Mucosa of descending colon (tissue), 3 donors: ENCODE results near the gene PLA2G4B. TPM values are rescaled to one million over a fixed set of nuclear protein-coding genes. Genes with fewer than 3 reads are reported as not detected.

Source experiments
- ATAC-seq: fragments of 200-7000 bp; cut with Tn5 transposase; one replicate; pipeline ENCODE4 v1.9.1; 2020; ENCODE audit warnings: mild to moderate bottlenecking, moderate library complexity
- DNase-seq, 3 donors: peaks; one replicate each; pipeline ENCODE4 v3.0.0-alpha.2; 2020
- H3K36me3 ChIP-seq: fragments of 200-600 bp; one replicate; pipeline ENCODE4 v1.8.0; 2021; ENCODE audit warnings: low read depth, mild to moderate bottlenecking
- H3K4me1 ChIP-seq: fragments of 200-600 bp; one replicate; pipeline ENCODE4 v1.8.0; 2021; ENCODE audit warnings: low read depth, mild to moderate bottlenecking
- H3K4me3 ChIP-seq: fragments of 200-600 bp; one replicate; pipeline ENCODE4 v1.8.0; 2021; ENCODE audit warnings: mild to moderate bottlenecking
- H3K9me3 ChIP-seq: fragments of 200-600 bp; one replicate; pipeline ENCODE4 v1.8.0; 2021; ENCODE audit warnings: mild to moderate bottlenecking
- intact Hi-C, 2 donors: fragments of 100-400 bp; cut with DNase I in 1 of 2; cut with micrococcal nuclease in 1 of 2; formaldehyde crosslinking; loops; one replicate each; pipeline versions ENCODE4 v1.11.0 to v1.11.1; 2022; cut with DNase I, micrococcal nuclease
- total RNA-seq, 3 donors: library from RNA; stranded (reverse); fragmentation: NEBNext Ultra II Directional in 2 of 3; extraction: Animal tissue kit (Norgen Biotek cat#: 25700) in 2 of 3; gene quantifications; one replicate each; pipeline versions ENCODE4 v1.2.1 to v1.2.4, GENCODE V29; 2021 to 2023
- TF ChIP-seq, protein P1 (sequence below): fragments of 200-600 bp; IDR thresholded peaks from one replicate; pipeline ENCODE4 v1.8.0; 2022; ENCODE audit warnings: antibody characterized with exemption, mild to moderate bottlenecking
- donor health status: DM: no; HTN: no; CAD: no; lungs with moderate emphysema.
- donor health status: DM: no; HTN: no; CAD: no.
- donor health status: DM: no; HTN: yes; CAD: no.

Gene PLA2G4B
- total RNA-seq, 3 donors from 2014 or later = 5.2 to 9.7 (median 6.4) TPM

DNA sequence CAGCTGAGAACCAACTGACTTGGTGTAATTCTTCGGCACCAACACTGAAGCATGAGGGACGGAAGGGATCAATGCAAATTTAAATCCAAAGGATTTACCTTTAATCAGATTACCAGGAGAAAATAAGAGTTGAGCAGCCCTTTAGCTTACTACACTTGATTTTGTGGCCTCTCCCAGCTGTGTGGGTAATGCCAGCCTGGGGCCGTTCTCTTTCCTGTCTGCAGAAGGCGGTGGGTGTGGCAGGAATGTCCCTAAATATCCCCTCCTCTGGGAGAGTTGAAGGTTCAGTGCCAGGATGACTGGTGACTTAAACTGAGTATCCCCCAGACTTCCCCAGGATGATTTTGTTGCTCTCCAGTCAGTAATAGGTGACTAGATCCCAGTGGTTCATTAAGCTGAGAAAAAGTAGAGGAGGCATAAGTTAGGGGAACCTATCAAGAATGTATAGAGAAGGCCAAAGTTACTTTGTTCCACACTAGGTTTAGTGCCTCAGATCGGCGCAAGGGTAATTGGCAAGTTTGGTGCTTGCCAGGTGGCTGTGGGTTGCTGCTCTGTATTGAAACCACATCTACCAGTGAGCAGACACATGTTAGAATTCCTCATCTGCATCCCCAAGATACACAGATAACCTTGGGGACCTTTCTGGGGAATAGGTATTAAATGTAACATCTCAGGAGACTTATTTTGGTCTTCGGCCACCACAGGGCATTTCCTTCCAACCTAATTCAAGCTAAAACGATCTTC is 41.3 kb upstream of the PLA2G4B start:
- ATAC-seq = no peak
- TF ChIP-seq, protein P1, sequence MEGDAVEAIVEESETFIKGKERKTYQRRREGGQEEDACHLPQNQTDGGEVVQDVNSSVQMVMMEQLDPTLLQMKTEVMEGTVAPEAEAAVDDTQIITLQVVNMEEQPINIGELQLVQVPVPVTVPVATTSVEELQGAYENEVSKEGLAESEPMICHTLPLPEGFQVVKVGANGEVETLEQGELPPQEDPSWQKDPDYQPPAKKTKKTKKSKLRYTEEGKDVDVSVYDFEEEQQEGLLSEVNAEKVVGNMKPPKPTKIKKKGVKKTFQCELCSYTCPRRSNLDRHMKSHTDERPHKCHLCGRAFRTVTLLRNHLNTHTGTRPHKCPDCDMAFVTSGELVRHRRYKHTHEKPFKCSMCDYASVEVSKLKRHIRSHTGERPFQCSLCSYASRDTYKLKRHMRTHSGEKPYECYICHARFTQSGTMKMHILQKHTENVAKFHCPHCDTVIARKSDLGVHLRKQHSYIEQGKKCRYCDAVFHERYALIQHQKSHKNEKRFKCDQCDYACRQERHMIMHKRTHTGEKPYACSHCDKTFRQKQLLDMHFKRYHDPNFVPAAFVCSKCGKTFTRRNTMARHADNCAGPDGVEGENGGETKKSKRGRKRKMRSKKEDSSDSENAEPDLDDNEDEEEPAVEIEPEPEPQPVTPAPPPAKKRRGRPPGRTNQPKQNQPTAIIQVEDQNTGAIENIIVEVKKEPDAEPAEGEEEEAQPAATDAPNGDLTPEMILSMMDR = no peak
- Histone ChIP-seq H3K4me3 (no peak overlapping the region), H3K4me1 (peaks cover 3% of the 10 kb centered on the region), H3K9me3 (no peaks in the 10 kb centered on the region), H3K36me3 (no peaks in the 10 kb centered on the region)
- intact Hi-C loops = no loop called here
- no peak for DNase-seq

GRCh38 chr15:41798607-41799487 is 39.8 kb upstream of the PLA2G4B start:
- ATAC-seq (peak; percentile 72), DNase-seq (no peak)
- H3K4me3 ChIP-seq = no peak overlapping the region
- TF ChIP-seq, protein P1 = no peak
- H3K4me1 ChIP-seq = peaks cover 3% of the 10 kb centered on the region
- no peaks in the 10 kb centered on the region for H3K36me3 ChIP-seq
- H3K9me3 ChIP-seq = no peaks in the 10 kb centered on the region
- intact Hi-C loops = no loop called here

GRCh38 chr15:41799488-41799805 is 39.2 kb upstream of the PLA2G4B start:
- intact Hi-C loops = no loop called here
- H3K9me3 ChIP-seq = no peaks in the 10 kb centered on the region
- TF ChIP-seq, protein P1 = no peak
- no peak for DNase-seq
- no peak overlapping the region for H3K4me3 ChIP-seq
- H3K4me1 ChIP-seq = peaks cover 3% of the 10 kb centered on the region
- ATAC-seq = no peak
- H3K36me3 ChIP-seq = no peaks in the 10 kb centered on the region

GRCh38 chr15:41801185-41801584 is 37.5 kb upstream of the PLA2G4B start:
- intact Hi-C loops = no loop called here
- TF ChIP-seq, protein P1 = no peak
- DNase-seq = no peak
- H3K36me3 ChIP-seq = no peaks in the 10 kb centered on the region
- H3K4me1 ChIP-seq = no peaks in the 10 kb centered on the region
- no peak for ATAC-seq
- no peaks in the 10 kb centered on the region for H3K9me3 ChIP-seq
- no peak overlapping the region for H3K4me3 ChIP-seq

DNA sequence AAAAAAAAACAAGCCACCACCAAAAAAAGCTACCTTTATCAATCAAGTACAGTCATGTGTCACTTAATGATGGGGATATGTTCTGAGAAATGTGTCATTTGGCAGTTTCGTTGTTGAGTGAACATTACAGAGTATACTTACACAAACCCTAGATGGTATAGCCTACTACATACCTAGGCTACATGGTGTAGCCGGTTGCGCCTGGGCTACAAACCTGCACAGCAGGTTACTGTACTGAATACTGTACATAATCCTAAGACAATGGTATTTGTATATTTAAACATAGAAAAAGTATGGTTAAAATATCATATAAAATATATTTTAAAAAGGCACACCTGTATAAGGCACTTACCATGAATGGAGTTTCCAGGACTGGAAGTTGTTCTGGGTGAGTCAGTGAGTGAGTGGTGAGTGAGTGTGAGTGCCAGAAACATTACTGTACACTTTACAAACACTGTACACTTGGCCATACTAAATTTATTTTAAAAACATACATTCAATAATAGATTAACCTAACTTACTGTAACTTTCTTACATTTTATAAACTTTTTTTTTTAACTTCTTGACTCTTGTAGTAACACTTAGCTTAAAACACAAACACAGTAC is 36.7 kb upstream of the PLA2G4B start:
- DNase-seq (no peak), ATAC-seq (no peak)
- H3K4me3 ChIP-seq = no peak overlapping the region
- TF ChIP-seq, protein P1 = no peak
- intact Hi-C loops = no loop called here
- no peaks in the 10 kb centered on the region for H3K9me3 ChIP-seq
- no peaks in the 10 kb centered on the region for H3K36me3 ChIP-seq
- H3K4me1 ChIP-seq = no peaks in the 10 kb centered on the region
